OCI-LY7 (cell line): ENCODE results near the gene FAM20A. TPM values are rescaled to one million over a fixed set of nuclear protein-coding genes. Genes with fewer than 3 reads are reported as not detected.

Source experiments
- BruUV-seq: library from RNA; stranded (reverse); fragments of 400-500 nt; replicated peaks from 2 replicates; lab custom pipeline; 2021; lab: Mats Ljungman, UMichigan
- CTCF ChIA-PET: fragments of 300-600 bp; sonication (Branson Sonifier 250); formaldehyde crosslinking; loops from one replicate; lab custom pipeline; 2022; ENCODE audit warnings: antibody characterized with exemption; ENCODE audit not compliant: unreplicated experiment; lab: Charles Lee
- POLR2A ChIA-PET: fragments of 300-600 bp; sonication (Branson Sonifier 250); formaldehyde crosslinking; loops from one replicate; lab custom pipeline; 2022; ENCODE audit warnings: antibody characterized with exemption; lab: Charles Lee
- DNase-seq: peaks from one replicate; pipeline ENCODE4 v3.0.0-alpha.2; 2015; ENCODE audit warnings: low spot score
- H2AFZ ChIP-seq: fragments of 200-600 bp; sonication (generic), shearing (Covaris generic); 2 replicates; pipeline ENCODE4 v1.6.1; 2014; ENCODE audit warnings: mild to moderate bottlenecking, antibody characterized with exemption, low read length, moderate library complexity
- H3K27ac ChIP-seq: fragments of 200-600 bp; sonication (generic); 2 replicates; pipeline ENCODE4 v1.5.1; 2014; ENCODE audit warnings: mixed run types, low read depth, mild to moderate bottlenecking, moderate library complexity, low read length, inconsistent platforms; ENCODE audit not compliant: poor library complexity, severe bottlenecking
- H3K36me3 ChIP-seq: fragments of 200-600 bp; sonication (generic); 2 replicates; pipeline ENCODE4 v1.6.1; 2014; ENCODE audit warnings: mild to moderate bottlenecking, antibody characterized with exemption, low read length, moderate library complexity, mixed read lengths; ENCODE audit not compliant: insufficient read depth
- H3K4me1 ChIP-seq: fragments of 200-600 bp; sonication (generic); 2 replicates; pipeline ENCODE4 v1.5.1; 2014; ENCODE audit warnings: mild to moderate bottlenecking, low read length; ENCODE audit not compliant: insufficient read depth, poor library complexity, severe bottlenecking
- H3K4me2 ChIP-seq: fragments of 200-600 bp; sonication (generic); 2 replicates; pipeline ENCODE4 v1.6.1; 2014; ENCODE audit warnings: mild to moderate bottlenecking, low read length
- H3K4me3 ChIP-seq: fragments of 200-600 bp; sonication (generic); 2 replicates; pipeline ENCODE4 v1.5.1; 2014; ENCODE audit warnings: mild to moderate bottlenecking, low read depth, low read length; ENCODE audit not compliant: poor library complexity, severe bottlenecking
- H3K79me2 ChIP-seq: fragments of 200-600 bp; sonication (generic); 2 replicates; pipeline ENCODE4 v1.6.1; 2016; ENCODE audit warnings: low read depth, mild to moderate bottlenecking, low read length, moderate library complexity, mixed read lengths; ENCODE audit not compliant: insufficient read depth
- H3K9me2 ChIP-seq: fragments of 200-600 bp; sonication (generic); 2 replicates; pipeline ENCODE4 v1.6.1; 2016; ENCODE audit warnings: mild to moderate bottlenecking, low read length, mixed read lengths; ENCODE audit not compliant: insufficient read depth
- H3K9me3 ChIP-seq: fragments of 200-600 bp; sonication (generic); 2 replicates; pipeline ENCODE4 v1.6.1; 2014; ENCODE audit warnings: mild to moderate bottlenecking, mixed run types, low read length, mixed read lengths
- H4K20me1 ChIP-seq: fragments of 200-600 bp; sonication (generic); 2 replicates; pipeline ENCODE4 v1.6.1; 2014; ENCODE audit warnings: mild to moderate bottlenecking, antibody characterized with exemption, low read length, moderate library complexity, mixed read lengths; ENCODE audit not compliant: insufficient read depth
- CTCF ChIP-seq: fragments of 200-600 bp; sonication (generic); conservative IDR thresholded peaks from 2 replicates; pipeline ENCODE4 v1.5.1; 2014; ENCODE audit warnings: mild to moderate bottlenecking, antibody characterized with exemption, low read length, moderate library complexity, mixed read lengths
- EZH2phosphoT487 ChIP-seq: fragments of 200-600 bp; sonication (generic); IDR thresholded peaks from 2 replicates; pipeline ENCODE4 v1.6.1; 2018; ENCODE audit warnings: low read depth, borderline replicate concordance, mild to moderate bottlenecking, mixed run types, antibody characterized with exemption, low read length, moderate library complexity, mixed read lengths
- intact Hi-C: fragments of 100-400 bp; cut with micrococcal nuclease; formaldehyde crosslinking; loops from one replicate; pipeline ENCODE4 v1.10.0; 2022; ENCODE audit not compliant: unreplicated experiment
- total RNA-seq, 2 experiments: library from RNA; depleted of rRNA in 1 of 2; stranded (reverse); fragments of >200 nt in 1 of 2; shearing (Covaris generic) in 1 of 2; gene quantifications; 2 replicates each; pipeline ENCODE4 v1.2.3, GENCODE V29; 2014 to 2022

FAM20A gene
- total RNA-seq, 2 experiments from 2014 or later, result not detected

GRCh38 chr17:68612209-68612922 lies 11.2 kb upstream of the FAM20A start:
- Histone ChIP-seq H3K79me2 (no peaks in the 10 kb centered on the region), H3K27ac (no peak overlapping the region), H4K20me1 (no peaks in the 10 kb centered on the region), H3K9me2 (no peaks in the 10 kb centered on the region), H2AFZ (no peak overlapping the region), H3K4me2 (no peak overlapping the region), H3K4me1 (no peaks in the 10 kb centered on the region), H3K36me3 (no peaks in the 10 kb centered on the region), H3K4me3 (no peak overlapping the region), H3K9me3 (peaks cover 17% of the 10 kb centered on the region)
- ChIA-PET CTCF (no interaction called here), POLR2A (no interaction called here)
- no TSS peak for BruUV-seq
- DNase-seq, result no peak
- intact Hi-C loops, result loop anchor here (2.0 kb wide), 1 partner anchor 146 kb away; no protein-coding TSS in a partner anchor
- TF ChIP-seq CTCF (no peak), EZH2phosphoT487 (no peak)

- BruUV-seq, result no TSS peak
- no peaks in the 10 kb centered on the region for H3K79me2 ChIP-seq
- H4K20me1 ChIP-seq, result no peaks in the 10 kb centered on the region
- no peak overlapping the region for H3K4me3 ChIP-seq
- peaks cover 20% of the 10 kb centered on the region for H3K9me3 ChIP-seq
- H3K27ac ChIP-seq, result no peak overlapping the region
- H3K9me2 ChIP-seq, result no peaks in the 10 kb centered on the region
- H3K4me2 ChIP-seq, result no peak overlapping the region
- ChIA-PET POLR2A (no interaction called here), CTCF (no interaction called here)
- H3K36me3 ChIP-seq, result no peaks in the 10 kb centered on the region
- no peak overlapping the region for H2AFZ ChIP-seq
- no peaks in the 10 kb centered on the region for H3K4me1 ChIP-seq
- intact Hi-C loops, result loop anchor here (2.0 kb wide), 1 partner anchor 145 kb away; no protein-coding TSS in a partner anchor
- TF ChIP-seq EZH2phosphoT487, result no peak
- TF ChIP-seq CTCF, result no peak
- no peak for DNase-seq
These were observed 10.4 kb upstream of the FAM20A start for GRCh38 chr17:68611353-68612208.
